G401 (cell line): ENCODE data around the gene GUCA2A. TPM values are rescaled to one million over a fixed set of nuclear protein-coding genes. Genes with fewer than 3 reads are reported as not detected.
A peak's percentile ranks its signal among the peaks of the same experiment; 100 is the strongest.

ENCODE experiments used
- DNase-seq: peaks from one replicate; pipeline ENCODE4 v3.0.0-alpha.2; 2015; ENCODE audit warnings: low spot score
- in situ Hi-C: cut with HindIII; loops from 2 replicates; pipeline ENCODE4 v1.10.0; 2016; ENCODE audit warnings: low sequenced_read_pairs, mixed read lengths
- total RNA-seq: library from RNA; depleted of rRNA; stranded (reverse); fragments of >200 nt; shearing (Covaris generic); gene quantifications from 2 replicates; pipeline ENCODE4 v1.2.3, GENCODE V29; 2014

GUCA2A gene
- total RNA-seq, 1 experiment from 2014 or later: not detected

DNA sequence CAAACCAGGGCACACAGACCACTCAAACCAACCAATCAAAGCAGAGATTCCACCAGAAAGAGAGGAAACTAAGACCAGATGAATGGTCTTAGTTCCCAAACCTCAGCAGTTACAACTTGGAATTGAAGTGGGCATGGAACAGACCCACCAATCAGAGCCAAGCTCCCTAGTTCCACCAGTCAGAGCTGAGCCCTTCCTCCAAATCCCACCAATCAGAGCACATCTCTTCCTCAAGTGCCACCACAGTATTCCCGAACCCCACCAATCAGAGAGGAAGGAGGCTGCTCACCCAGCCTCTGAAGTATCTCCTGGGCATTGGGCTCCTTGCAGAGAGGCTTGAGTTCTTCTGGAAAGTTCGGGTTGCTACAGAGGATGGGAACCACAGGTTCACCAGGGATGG, 1.4 kb downstream of the GUCA2A start:
- DNase-seq: no peak
- in situ Hi-C loops: no loop called here

DNA sequence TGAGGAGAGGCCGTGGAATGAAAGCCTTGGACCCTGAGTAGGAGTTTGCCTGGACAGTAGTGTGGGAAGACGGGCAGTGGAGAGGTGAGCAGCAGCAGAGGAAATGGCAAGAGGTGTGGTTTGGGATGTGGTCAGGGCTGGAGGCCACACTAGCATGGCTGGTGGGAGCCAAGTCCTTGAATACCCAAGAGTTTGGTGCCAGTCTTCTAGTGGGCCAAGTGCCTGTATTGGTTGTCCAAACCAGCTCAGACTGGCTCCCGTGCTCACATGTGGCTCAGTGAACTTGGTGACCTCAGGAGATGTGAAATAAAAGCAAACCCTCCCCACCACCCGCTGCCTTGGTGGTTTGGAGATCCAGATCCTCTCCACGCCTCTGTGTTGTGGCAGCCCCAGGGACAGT, 2.4 kb downstream of the GUCA2A start:
- in situ Hi-C loops: no loop called here

DNA sequence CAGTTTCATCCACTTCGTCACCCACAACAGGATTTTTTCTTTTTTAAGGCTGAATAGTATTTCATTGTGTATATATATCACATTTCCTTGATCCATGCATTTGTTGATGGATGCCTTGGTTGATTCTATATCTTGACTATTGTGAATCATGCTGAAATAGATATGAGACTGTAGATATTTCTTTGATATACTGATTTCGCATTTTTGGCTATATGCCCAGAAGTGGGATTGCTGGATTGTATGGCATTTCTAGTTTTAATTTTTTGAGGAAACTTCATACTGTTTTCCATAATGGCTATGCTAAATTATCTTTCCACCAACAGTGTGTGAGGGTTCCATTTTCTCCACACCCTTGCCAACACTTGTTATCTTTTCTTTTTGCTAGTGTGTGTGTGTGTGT, 6.4 kb downstream of the GUCA2A start:
- in situ Hi-C loops: no loop called here
- no peak for DNase-seq

More for the DNA sequence above, 2.4 kb downstream of the GUCA2A start:
- no peak for DNase-seq

DNA sequence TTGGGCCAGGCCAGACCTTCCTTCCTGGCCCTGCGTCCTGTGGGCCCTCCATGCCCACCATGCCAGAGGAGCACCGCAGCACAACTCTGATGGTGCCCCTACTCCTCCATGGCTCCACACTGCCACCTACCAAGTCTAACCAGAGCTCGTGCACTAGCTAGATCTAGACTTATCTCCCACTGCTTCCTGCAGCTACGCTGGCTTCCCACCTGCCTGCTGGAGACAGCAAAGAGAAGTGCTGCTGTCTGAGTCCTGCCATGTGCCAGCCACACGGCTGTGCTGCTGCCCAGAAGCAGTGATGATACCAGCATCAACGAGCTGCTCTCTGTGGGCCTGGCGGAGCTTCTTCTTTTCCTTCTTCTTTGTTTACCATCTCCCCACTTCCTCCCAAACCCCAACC, 6.9 kb downstream of the GUCA2A start:
- no peak for DNase-seq
- in situ Hi-C loops: no loop called here

DNA sequence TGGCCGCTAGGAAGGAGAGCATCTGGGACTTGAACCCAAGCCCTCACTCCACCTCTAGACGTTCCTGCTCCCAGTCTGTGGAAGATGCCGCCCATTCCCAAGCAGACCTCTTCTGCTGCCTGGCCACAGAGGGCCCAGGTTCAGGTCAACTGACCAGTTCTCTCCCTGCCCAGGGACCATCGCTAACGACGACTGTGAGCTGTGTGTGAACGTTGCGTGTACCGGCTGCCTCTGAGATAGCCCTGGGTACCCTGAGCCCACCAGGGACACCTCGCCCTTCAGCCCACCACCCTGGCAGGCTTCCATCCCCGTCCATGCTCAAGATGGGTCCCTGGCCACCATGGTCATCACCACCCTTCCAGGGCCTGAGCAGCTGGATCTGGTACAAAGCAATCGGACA, 9.2 kb downstream of the GUCA2A start:
- in situ Hi-C loops: no loop called here
- no peak for DNase-seq

DNA sequence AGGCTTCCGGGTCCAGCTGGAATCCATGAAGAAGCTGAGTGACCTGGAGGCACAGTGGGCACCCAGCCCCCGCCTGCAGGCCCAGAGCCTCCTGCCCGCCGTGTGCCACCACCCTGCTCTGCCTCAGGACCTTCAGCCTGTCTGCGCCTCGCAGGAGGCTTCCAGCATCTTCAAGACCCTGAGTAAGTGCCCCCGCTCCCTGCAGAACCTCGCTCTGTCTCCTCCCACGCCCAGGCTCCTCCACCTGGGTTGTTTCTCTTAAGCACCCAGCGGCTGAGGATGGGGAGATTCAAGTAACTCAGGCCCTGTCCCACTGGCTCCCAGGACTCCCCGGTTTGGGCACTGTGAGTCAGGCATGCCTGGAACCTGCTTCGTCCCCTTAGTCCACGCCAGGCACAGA, 9.9 kb downstream of the GUCA2A start:
- in situ Hi-C loops: no loop called here

DNA sequence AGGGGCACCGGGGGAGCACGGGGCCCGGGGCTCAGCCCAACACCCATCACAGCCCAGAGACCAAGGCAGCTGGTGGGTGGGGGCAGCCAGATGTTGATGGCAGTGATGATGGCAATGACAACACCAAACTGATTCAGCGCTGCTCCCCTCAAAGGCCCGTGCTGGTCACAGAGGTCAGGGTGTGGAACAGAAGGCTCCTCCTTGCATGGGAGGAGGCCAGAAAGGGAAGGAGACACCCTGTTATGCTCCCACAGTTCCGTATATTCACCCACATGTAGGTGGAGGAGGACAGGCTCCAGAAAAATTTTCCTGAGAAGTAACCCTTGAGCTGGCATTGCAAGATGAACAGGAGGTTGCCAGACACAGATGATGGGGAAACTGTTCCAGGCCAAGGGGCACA, 10.9 kb downstream of the GUCA2A start:
- in situ Hi-C loops: no loop called here
- no peak for DNase-seq

More for the DNA sequence above, 9.9 kb downstream of the GUCA2A start:
- no peak for DNase-seq

DNA sequence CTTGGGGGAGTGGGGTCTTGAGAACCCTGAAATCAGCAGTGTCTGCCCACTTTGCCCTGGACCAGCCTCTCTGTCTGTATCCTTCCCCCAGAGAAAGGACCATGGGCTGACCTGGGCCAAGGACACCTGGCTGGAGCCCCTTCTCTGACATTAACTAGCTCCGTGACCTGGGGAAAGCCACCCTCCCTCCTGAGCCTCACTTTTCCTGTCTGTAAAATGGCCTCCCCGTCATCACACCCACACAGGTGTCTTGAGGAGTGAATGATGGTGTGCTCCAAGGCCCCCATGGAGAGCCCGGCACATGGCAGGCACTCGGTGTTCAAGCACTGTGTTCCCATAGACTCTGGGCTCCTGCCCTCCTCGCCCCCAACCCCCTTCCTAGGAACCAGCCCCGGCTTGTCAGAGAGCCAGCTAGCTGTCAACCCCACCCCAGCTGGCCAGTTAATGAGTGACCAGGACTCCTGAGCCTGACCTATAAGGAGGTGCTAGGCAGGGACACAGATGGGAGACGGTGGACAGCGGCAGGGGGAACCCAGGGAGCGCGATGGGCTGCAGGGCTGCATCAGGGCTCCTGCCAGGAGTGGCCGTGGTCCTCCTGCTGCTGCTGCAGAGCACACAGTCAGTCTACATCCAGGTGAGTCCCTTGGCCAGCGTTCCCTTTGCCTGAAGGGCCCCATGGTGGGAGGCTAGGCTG, 11.5 kb downstream of the GUCA2A start, which contains the start of gene GUCA2B:
TSS of gene GUCA2B (plus strand) at position 504 of the 694 bp plus-strand sequence. CDS start at position 545, 41 bp downstream.
- in situ Hi-C loops: no loop called here
- DNase-seq: no peak

DNA sequence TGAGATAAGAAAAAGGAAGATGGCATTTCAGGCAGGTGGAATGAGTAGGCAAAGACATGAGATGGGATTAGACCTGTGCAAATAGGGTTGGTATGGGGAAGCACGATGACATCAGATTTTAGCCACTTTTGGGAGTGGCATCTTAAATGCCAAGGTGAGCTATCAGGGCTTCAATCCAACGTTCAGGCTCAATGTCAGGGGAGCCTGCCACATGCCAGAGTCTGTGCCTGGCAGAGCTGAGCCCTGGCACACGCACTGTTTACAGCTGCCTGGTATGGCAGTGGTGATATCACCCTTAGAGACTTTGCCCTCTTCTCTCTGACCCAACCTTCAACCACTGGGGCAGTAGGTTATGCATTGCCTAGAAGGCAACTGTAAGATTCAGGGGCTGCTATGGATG, 12.4 kb downstream of the GUCA2A start:
- no peak for DNase-seq
- in situ Hi-C loops: no loop called here

DNA sequence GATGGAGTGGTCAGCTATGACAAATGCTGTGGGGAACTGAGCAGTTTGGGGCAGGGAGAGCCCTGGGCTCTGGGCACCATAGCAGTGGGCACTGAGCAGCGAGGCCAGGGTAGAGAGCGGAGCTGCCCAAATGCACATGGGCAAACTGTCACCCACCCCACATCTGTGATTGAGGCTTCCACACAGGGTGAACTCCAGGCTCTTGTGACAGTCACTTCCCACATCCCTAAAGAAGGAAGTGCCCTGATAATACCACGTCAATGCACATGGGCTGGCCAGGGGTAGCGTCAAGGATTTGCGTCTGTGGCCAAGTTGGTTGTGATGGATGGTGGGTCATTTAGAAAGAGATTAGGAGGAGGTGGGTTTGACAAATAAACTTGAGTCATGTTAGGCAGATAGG, 13.9 kb downstream of the GUCA2A start:
- in situ Hi-C loops: no loop called here
- DNase-seq: no peak

DNA sequence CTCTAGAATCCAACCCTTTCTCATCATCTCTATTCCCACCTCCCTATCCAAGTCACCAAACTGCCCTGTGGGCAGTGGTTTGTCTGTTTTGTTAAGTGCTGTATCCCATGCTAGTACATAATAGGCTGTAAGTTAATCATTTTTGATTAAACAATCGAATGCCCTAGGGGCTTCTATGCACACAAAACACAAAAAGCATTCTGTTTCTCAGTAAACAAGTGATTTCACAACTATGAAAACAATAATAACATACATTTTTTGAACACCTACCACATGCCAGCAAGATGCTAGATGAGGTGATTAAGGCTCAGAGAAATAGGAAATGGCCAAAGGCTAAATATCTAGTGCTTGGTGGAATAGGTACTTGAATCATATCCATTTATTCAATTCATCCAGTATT, 16.4 kb downstream of the GUCA2A start:
- DNase-seq: no peak
- in situ Hi-C loops: no loop called here

DNA sequence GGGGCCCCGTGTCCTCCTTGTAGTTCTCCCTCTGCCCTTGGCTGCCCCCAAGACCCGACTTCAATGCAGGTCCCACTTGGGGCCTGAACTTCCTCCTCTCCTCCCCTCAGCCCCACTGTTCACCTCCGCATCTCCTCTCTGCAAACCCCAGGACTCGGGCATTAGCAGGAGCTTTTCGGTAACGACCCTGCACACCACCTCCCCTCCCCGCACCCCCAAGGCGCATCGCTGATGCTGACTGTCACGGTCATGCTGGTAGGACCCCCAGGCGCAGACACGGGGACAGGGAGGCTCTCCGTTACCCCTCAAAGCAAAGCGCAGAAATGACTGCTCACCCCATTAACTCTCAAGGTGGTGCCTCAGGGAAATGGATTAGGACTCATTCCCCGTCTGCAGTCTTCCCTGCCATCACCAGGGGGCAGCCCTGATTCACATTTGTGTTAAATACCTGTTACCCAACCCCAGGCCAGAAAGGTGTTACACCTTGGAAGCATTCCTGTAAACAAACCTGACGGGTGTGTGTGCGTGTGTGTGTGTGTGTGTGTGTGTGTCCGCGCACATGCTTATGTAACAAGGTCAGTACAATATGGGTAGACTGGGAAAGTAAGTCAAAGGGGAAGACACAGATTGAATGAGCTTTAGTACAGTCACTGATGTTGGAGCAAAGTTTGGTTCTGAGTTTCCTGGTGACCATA, 17.8 kb downstream of the GUCA2A start:
- in situ Hi-C loops: no loop called here
- DNase-seq: peak; percentile 74

DNA sequence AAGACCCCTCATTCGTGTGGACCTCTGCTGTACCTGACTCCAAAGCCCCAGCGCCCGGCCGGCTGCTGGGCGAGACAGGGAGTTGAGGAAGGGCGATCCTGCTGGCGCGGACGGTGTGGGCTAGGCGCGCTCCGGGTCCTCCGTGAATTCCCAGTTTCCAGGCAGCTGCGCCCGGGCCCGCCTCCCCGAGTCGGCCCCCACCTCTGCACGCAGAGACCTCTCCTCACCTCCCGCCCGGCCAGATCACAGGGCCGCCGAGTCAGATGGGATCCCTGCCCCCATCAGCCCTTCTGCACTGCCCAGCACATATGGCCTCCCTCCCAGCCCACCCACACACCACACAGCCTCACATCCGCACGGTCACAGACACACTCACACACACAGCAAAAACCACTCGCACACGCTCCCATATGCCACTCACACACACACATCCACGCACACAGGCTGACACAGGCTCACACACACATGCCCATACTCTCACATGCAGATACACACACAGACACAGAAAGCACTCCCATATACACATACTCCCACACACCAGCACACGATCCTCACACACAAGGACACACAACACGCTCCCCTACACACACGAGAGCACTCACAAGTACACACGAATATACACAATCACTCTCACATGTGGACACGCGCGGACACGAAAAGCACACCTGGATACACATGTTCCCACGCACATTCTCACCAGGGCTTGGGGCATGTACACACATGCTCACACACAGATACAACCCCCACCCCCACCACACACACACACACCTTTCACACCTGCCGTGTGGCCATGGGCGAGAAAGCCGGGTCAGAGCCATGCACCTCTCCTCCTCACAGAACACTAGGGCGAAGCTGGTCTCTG, 18.6 kb downstream of the GUCA2A start:
- DNase-seq: no peak
- in situ Hi-C loops: no loop called here

DNA sequence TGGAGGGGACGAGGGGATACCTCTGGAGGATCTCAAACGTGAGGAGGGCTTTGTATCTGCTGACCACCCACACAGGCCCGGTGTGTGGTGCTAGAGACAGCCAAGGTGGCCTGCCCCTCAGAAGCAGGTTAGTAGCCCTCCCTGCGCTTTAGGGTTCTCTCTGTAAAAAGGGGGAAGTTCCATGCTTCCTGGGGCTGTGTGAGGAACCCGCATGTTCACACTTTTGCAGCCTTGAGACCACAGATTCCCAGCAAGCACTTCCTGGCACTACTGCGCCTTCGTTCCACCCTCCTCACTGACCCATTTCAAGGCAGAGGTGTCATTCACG, 19.2 kb downstream of the GUCA2A start:
- in situ Hi-C loops: no loop called here
- DNase-seq: no peak

DNA sequence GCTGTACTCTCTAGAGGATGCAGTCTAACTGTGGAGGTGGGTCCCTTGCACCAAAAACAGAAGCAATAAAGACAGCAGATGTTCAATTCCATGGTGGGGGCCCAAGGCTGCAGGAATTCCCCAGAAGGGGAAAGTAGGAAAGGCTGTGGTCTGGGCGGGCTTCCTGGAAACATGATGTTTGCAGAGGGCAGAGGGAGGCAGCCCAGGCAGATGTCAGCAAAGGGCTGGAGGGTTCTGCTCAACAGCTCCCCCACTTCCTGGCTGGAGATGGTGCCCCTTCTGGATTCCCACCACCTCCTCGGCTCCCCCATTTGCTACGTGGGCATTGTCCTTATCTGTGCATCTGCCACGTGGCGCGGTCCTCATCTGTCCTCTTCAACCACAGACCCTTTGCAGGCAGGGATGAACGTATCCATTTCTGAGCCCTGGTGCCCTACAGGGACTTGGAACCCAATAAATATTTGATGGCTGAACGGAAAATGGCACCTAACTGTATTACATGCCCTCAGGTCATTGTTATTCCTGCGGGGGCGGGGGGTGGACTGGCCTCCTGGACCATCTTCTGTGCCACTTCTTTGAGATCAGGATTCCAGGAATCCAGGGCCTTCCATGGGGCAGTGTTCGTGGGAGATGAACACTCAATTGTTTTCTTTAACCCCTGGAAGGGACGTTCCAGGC, 19.7 kb downstream of the GUCA2A start:
- in situ Hi-C loops: no loop called here
- DNase-seq: no peak

DNA sequence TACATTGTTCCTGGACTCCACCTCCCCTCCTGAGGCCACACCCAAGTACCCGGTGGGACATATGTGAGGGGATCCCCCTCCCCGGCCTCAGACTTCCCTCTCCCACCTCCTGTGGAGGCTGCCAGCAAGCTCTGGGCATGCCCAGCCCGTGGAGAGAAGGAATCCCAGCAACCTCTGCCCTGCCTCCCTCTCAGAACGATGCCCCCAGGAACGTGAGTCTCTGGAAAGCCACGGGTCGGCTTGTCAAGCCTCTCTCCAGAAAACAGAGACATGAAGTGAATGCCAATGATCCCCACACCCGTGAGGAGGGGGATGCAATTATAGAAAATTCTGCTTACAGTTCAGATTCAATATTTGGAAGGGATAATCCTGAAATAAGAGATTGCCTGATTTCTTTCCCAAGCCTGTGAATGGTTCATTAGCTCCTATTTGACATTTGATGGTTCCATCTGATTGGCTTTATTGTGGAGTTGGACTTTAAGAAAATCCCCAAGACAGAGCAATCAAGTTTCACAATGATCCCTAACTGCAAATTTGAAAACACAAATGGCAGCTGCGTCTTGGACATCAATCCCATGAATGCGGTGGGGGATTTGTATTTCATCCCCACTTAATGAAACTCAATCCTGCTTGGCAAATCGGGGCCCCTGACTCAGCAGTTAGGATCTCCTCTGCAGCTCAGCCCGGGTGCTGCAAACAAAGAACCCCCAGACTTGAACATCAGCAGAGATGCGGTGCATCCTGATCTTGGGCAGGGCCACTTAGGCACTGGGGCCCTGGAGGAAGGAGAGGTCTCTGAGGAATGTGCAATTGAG, 20.4 kb downstream of the GUCA2A start:
- in situ Hi-C loops: no loop called here
- no peak for DNase-seq

DNA sequence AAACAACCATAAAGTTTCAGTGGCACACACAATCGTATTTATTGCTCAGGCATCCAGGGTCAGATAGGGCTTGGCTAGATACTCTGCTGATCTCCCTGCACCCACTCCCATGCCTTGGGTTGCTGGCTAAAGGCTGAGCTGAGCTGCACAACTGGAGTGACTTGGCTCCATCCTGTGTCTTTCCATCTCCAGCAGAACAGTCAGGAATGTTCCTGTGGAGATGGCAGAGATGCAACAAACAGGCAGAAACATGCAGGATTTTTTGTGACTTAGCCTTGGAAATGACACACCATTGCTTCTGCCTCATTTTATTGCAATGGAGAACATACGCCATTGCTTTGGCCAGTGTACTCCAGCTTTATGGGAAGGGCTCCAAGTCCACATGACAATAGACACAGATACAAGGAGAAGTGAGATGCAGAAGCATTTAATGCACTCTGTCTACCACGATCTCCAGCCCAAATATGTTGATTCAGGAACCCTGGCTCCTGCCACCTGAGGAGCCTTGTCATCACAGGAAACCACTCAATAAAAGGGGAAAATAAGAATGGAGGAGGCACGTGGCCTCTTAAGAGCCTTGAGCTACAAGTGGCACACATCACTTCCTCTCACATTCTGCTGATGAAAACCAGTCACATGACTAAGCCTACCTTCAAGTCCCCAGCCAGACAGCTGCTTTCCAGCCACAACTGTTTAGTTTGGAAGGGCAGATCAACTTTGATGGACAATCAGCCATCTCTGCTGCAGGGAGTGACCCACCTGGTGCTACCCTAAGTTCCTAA, 21.5 kb downstream of the GUCA2A start:
- in situ Hi-C loops: no loop called here
- DNase-seq: no peak

DNA sequence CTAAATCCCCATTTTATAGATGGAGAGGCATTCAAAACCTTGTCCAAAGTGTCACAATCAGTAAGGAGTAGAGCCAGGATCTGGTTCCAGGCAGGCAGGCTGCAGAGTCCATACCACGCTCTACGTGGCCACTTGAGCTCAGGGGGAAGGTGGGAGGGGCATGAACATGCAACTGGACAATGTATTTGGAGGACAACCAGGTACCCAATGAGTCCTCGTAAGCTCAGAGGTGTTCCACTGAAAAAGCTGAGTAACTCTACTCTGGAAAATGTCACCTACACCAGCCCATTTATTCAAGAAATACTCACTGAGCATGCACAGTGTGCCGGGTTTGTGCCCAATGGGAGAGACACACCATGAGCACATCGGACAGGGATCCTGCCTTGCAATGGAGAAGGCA, 22.6 kb downstream of the GUCA2A start:
- in situ Hi-C loops: no loop called here
- DNase-seq: no peak
